Panc1 (cell line): Measurements from ENCODE around the gene CCDC169.

Experiments used
- POLR2AphosphoS5 ChIP-seq: IDR thresholded peaks from 2 replicates; pipeline ENCODE4 v1.6.1; 2012; ENCODE audit warnings: mild to moderate bottlenecking, low read depth, low read length, moderate library complexity
- SIN3A ChIP-seq: IDR thresholded peaks from 2 replicates; pipeline ENCODE4 v1.6.1; 2012; ENCODE audit warnings: low read depth, mild to moderate bottlenecking, low read length, moderate library complexity, borderline replicate concordance; ENCODE audit not compliant: insufficient read depth
- TF ChIP-seq, protein P1 (sequence below): fragments of 450-650 bp; IDR thresholded peaks from 2 replicates; pipeline ENCODE4 v1.5.1; 2017; ENCODE audit warnings: mild to moderate bottlenecking
- TF ChIP-seq, protein P2 (sequence below), 2 experiments: IDR thresholded peaks; 2 replicates each; pipeline ENCODE4 v1.6.1; 2011 to 2012; ENCODE audit warnings: low read depth in 2 of 2, control low read depth in 1 of 2, low read length in 1 of 2, mild to moderate bottlenecking in 1 of 2, moderate library complexity in 1 of 2; ENCODE audit not compliant: insufficient read depth in 1 of 2

DNA sequence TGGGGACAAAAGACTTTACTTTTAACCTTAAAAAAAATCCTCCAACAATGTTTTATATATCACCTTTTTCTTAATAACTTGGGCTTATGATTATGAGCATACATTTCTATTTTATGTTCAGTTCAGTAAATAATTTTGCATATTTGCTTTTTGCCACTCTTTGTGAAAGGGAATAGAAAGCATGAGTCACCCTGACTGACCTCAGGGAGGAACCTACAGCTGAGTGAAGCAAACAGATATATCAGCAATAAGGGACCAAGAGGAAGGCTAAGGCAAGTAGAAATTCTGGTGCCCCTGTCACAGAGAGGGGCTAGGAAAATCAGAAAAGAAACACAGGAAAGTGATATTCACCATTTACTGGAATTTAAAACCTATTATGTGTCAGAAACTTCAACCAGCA is 46.1 kb downstream of the CCDC169 start:
- TF ChIP-seq, protein P1, sequence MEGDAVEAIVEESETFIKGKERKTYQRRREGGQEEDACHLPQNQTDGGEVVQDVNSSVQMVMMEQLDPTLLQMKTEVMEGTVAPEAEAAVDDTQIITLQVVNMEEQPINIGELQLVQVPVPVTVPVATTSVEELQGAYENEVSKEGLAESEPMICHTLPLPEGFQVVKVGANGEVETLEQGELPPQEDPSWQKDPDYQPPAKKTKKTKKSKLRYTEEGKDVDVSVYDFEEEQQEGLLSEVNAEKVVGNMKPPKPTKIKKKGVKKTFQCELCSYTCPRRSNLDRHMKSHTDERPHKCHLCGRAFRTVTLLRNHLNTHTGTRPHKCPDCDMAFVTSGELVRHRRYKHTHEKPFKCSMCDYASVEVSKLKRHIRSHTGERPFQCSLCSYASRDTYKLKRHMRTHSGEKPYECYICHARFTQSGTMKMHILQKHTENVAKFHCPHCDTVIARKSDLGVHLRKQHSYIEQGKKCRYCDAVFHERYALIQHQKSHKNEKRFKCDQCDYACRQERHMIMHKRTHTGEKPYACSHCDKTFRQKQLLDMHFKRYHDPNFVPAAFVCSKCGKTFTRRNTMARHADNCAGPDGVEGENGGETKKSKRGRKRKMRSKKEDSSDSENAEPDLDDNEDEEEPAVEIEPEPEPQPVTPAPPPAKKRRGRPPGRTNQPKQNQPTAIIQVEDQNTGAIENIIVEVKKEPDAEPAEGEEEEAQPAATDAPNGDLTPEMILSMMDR: no peak
- TF ChIP-seq SIN3A (no peak), POLR2AphosphoS5 (no peak)
- TF ChIP-seq, protein P2, sequence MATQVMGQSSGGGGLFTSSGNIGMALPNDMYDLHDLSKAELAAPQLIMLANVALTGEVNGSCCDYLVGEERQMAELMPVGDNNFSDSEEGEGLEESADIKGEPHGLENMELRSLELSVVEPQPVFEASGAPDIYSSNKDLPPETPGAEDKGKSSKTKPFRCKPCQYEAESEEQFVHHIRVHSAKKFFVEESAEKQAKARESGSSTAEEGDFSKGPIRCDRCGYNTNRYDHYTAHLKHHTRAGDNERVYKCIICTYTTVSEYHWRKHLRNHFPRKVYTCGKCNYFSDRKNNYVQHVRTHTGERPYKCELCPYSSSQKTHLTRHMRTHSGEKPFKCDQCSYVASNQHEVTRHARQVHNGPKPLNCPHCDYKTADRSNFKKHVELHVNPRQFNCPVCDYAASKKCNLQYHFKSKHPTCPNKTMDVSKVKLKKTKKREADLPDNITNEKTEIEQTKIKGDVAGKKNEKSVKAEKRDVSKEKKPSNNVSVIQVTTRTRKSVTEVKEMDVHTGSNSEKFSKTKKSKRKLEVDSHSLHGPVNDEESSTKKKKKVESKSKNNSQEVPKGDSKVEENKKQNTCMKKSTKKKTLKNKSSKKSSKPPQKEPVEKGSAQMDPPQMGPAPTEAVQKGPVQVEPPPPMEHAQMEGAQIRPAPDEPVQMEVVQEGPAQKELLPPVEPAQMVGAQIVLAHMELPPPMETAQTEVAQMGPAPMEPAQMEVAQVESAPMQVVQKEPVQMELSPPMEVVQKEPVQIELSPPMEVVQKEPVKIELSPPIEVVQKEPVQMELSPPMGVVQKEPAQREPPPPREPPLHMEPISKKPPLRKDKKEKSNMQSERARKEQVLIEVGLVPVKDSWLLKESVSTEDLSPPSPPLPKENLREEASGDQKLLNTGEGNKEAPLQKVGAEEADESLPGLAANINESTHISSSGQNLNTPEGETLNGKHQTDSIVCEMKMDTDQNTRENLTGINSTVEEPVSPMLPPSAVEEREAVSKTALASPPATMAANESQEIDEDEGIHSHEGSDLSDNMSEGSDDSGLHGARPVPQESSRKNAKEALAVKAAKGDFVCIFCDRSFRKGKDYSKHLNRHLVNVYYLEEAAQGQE (IDR thresholded peaks at IDR 0.05; ENCODE audit: insufficient read depth in 1 of 2, low read depth in 2 of 2, low read length in 1 of 2): no peak
